Muscle layer of duodenum (tissue), 2 donors: ENCODE data around the gene BICRAL.
A peak's percentile ranks its signal among the peaks of the same experiment; 100 is the strongest.

ENCODE experiments used
- H3K27ac ChIP-seq: one replicate; pipeline ENCODE4 v1.7.0; 2013; ENCODE audit warnings: mild to moderate bottlenecking, low read length
- H3K27me3 ChIP-seq: one replicate; pipeline ENCODE4 v1.7.0; 2013; ENCODE audit warnings: low read depth, mild to moderate bottlenecking, control low read depth, low read length
- H3K36me3 ChIP-seq, 2 donors: one replicate each; pipeline ENCODE4 v1.7.0; 2013; ENCODE audit warnings: low read length in 2 of 2, control low read depth in 1 of 2, mild to moderate bottlenecking in 1 of 2; ENCODE audit not compliant: insufficient read depth in 2 of 2, control insufficient read depth in 1 of 2
- H3K4me1 ChIP-seq, 2 donors: one replicate each; pipeline ENCODE4 v1.7.0; 2013; ENCODE audit warnings: low read length in 2 of 2, mild to moderate bottlenecking in 2 of 2, control low read depth in 1 of 2, moderate library complexity in 1 of 2; ENCODE audit not compliant: insufficient read depth in 2 of 2, control insufficient read depth in 1 of 2
- H3K4me3 ChIP-seq, 2 donors: one replicate each; pipeline ENCODE4 v1.7.0; 2013; ENCODE audit warnings: low read length in 2 of 2, low read depth in 1 of 2, mild to moderate bottlenecking in 1 of 2
- H3K9me3 ChIP-seq, 2 donors: one replicate each; pipeline ENCODE4 v1.7.0; 2013; ENCODE audit warnings: low read length in 2 of 2, control low read depth in 1 of 2, mild to moderate bottlenecking in 1 of 2; ENCODE audit not compliant: control insufficient read depth in 1 of 2
- donor health status: healthy.

The BICRAL gene

GRCh38 chr6:42904467-42904866 lies 122.6 kb downstream of the BICRAL start:
- H3K27me3 ChIP-seq: no peaks in the 10 kb centered on the region
- H3K4me1 ChIP-seq: peaks cover 0 to 6% of the 10 kb centered on the region in 2 donors
- no peak overlapping the region for H3K27ac ChIP-seq
- no peak overlapping the region for H3K4me3 ChIP-seq
- H3K36me3 ChIP-seq: no peaks in the 10 kb centered on the region
- H3K9me3 ChIP-seq: no peaks in the 10 kb centered on the region

GRCh38 chr6:42907336-42907735 lies 125.5 kb downstream of the BICRAL start:
- no peak overlapping the region for H3K4me3 ChIP-seq
- no peak overlapping the region for H3K27ac ChIP-seq
- no peaks in the 10 kb centered on the region for H3K36me3 ChIP-seq
- H3K27me3 ChIP-seq: no peaks in the 10 kb centered on the region
- peaks cover 0 to 9% of the 10 kb centered on the region in 2 donors for H3K4me1 ChIP-seq
- H3K9me3 ChIP-seq: no peaks in the 10 kb centered on the region

- no peaks in the 10 kb centered on the region for H3K27me3 ChIP-seq
- no peak overlapping the region for H3K4me3 ChIP-seq
- no peaks in the 10 kb centered on the region for H3K9me3 ChIP-seq
- no peaks in the 10 kb centered on the region for H3K36me3 ChIP-seq
- H3K4me1 ChIP-seq: peaks cover 0 to 9% of the 10 kb centered on the region in 2 donors
- no peak overlapping the region for H3K27ac ChIP-seq
Measured at GRCh38 chr6:42909835-42910234, 128.0 kb downstream of the BICRAL start.

- Histone ChIP-seq H3K9me3 (no peaks in the 10 kb centered on the region), H3K27me3 (no peaks in the 10 kb centered on the region), H3K27ac (no peak overlapping the region), H3K4me1 (peaks cover 0 to 9% of the 10 kb centered on the region in 2 donors), H3K36me3 (no peaks in the 10 kb centered on the region), H3K4me3 (peak overlapping the region in 1 of 2 donors; percentile 54)
Measured at GRCh38 chr6:42911171-42912021, 129.5 kb downstream of the BICRAL start.

- Histone ChIP-seq H3K27me3 (no peaks in the 10 kb centered on the region), H3K4me1 (peaks cover 0 to 9% of the 10 kb centered on the region in 2 donors), H3K27ac (no peak overlapping the region), H3K4me3 (no peak overlapping the region), H3K36me3 (no peaks in the 10 kb centered on the region), H3K9me3 (no peaks in the 10 kb centered on the region)
Measured at GRCh38 chr6:42914546-42914945, 132.7 kb downstream of the BICRAL start.

- no peak within 1 kb of the TSS for H3K4me3 ChIP-seq
- no peak within 1 kb of the TSS for H3K27ac ChIP-seq
- peaks cover 0 to 9% of the 10 kb centered on the region in 2 donors for H3K4me1 ChIP-seq
- H3K27me3 ChIP-seq: no peaks in the 10 kb centered on the region
- H3K9me3 ChIP-seq: no peaks in the 10 kb centered on the region
- no peaks in the 10 kb centered on the region for H3K36me3 ChIP-seq
Measured at GRCh38 chr6:42915732-42916131, 133.9 kb downstream of the BICRAL start, which contains the start of gene PTCRA. Gene PTCRA (plus strand): TSS chr6:42916053. CDS start chr6:42916070, 17 bp downstream.

GRCh38 chr6:42916288-42916687 lies 134.4 kb downstream of the BICRAL start:
- Histone ChIP-seq H3K9me3 (no peaks in the 10 kb centered on the region), H3K27me3 (no peaks in the 10 kb centered on the region), H3K36me3 (no peaks in the 10 kb centered on the region), H3K27ac (no peak overlapping the region), H3K4me1 (peaks cover 0 to 6% of the 10 kb centered on the region in 2 donors), H3K4me3 (no peak overlapping the region)
